HG03439 (cell line): ENCODE results near the gene ZPLD1.

Experiments
- ATAC-seq: cut with Tn5 transposase; IDR thresholded peaks from one replicate; pipeline ENCODE4 v1.9.1; 2021; ENCODE audit warnings: mild to moderate bottlenecking, moderate library complexity; ENCODE audit not compliant: unreplicated experiment

Gene ZPLD1

DNA sequence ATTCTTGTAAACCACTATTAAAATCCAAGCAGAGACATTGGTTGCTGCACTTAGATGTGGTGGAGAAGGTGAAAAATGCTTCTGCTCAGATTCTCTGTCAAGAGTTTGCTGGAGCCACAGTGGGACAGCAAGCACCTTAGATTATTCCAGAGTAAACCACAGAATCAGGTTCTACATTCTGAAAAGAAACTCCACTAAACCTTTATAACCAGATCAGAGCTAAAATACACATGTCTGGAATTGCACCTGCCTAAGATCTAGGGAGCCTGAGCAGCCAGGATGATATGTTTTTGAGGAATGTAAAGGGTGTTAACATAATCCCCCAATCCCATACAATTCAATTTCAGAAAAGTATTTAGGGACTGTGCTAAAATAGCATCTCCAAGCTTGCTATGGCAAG lies at the start of gene ZPLD1:
ZPLD1 (plus strand) TSS at position 301 of the 400 bp plus-strand sequence. CDS start 3,473 bp downstream, outside the sequence.
- no peak for ATAC-seq

DNA sequence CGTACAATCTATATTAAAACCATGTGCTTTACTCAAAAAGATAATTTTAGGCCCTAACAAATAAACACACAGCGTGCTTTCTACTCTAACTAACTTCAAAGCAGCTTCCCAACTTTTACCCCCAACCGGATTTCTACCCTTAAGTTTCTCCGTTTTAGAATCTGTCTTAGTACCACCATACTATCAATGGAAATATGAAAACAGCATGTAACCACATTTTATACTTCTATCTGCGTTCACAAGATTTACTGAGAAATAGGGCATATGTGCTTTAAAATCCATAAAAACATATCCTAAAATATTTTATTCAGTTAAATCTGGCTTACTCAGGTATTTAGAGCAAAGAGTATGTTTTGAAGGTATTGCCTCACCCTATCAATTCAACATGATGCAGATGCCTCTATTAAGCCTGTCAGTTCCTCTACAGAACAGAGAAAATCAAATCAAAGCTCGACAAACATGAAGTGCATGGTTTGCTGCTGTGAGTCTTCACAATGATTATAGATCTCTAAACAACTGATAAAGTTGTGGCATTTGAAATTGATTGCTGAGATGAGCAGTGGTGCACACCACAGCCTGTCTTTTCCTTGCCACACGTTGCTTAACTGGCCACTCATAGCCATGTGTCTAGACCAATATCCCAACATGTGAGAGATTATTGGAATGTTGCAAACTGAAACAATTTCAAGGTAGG lies 44.5 kb upstream of the ZPLD1 start:
- no peak for ATAC-seq

DNA sequence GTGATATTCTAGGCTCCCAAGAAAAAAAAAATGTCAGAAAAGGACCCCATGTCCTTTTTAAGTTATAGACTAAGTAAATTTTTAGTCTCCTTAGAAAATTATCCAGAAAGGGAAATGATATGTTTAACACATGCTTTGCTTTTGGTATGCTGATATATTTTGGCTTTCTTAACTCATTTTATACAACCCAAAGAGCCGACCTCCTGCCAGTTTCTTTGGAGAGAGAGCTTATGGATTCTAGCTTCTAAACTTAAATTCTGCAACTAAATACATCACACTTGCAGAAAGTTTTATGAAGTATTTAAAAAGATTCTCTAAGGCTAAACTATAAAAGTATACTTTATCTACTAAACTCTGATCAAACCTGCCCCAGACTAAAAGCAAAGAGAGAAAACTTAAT lies 43.9 kb upstream of the ZPLD1 start:
- ATAC-seq: no peak

DNA sequence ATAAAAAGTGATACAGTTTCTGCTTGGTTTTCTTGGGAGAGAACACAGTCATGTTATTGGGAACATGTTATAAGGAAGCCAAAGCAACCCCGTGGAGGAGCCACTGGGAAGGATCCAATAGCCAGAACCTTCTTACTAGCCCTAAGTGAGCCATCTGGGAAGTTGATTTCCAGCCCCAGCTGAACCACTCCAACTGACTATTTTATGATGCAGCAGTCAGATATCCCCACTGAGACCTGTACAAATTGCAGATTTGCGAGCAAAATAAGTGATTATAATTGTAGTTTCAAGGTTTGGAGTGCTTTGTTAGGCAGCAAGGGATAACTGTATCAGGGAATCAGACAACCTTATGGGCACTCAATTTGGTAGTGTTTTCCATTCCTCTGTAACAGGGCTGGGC lies 43.3 kb upstream of the ZPLD1 start:
- no peak for ATAC-seq

DNA sequence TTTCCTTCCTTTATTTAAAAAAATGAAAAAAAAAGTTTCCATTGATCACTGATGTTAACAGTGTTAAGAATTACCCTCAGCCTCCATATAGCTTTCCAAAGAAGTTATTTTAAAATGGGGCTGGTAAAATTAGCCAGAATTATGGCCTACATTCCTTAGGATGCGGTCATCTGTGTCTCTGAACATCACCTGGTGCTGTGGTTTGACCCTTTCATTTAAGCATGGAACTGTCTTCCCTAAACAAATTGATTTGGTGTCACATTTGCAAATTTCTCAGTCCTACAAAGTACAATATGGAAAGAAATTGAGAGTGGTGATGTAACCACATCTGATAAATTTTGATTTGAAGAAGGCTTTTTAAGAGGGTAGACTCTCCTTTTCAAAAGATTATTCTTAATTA lies 40.3 kb upstream of the ZPLD1 start:
- ATAC-seq: no peak

DNA sequence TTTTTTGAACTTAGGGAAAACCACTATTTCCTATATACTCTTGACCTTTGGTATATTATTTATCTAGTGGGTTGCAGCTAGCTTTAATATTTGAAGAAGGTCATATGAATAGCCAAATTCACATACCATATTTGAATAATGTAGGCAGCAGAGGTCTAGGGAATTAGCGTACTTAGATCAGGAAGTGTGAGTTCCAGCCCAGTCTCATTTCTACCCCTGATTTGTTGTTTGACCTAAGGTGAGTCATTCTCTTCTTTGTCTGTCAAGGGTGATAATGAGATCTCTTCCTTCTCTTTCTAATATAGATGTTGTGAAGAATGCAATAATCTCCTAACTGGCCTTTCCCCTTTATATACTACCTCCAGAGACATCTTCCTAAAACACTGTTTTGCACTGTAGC lies 36.6 kb upstream of the ZPLD1 start:
- no peak for ATAC-seq

DNA sequence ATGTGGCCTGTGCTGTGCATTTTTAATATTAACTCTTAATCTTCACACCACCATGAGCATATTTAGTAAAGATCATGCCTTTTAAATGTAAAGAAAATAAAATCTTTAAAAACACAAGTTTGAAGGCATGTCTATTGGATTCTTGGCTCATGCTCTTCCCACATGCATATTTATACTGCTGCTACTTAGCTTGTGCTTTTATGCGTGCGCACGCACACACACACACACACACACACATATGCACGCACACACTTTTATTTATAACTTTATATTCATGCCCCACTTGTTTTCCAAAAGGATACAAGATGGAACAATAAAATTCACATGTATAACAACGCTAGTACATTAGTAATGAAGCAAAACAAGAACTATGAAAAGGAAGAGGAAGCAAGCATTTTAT lies 36.1 kb upstream of the ZPLD1 start:
- ATAC-seq: no peak

DNA sequence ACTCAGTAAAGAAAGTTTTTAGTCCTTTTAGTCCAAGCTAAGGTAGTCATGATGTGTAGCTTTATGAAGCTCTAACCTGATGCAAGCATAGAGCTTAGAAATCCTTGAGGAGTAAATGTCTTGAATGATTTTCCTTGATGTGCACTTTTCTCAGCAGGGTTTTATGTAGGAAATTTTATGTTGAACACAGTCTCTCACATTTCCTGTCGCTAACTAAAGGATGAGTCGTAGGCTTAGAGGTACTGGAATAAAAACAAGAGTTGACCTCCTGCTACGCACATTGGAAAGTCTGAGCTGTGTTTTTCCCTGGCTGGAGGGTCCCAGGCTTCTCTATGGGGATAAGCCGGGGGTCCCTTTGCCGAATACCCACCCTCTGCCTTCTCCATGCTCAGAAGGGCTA lies 34.7 kb upstream of the ZPLD1 start:
- ATAC-seq: no peak

DNA sequence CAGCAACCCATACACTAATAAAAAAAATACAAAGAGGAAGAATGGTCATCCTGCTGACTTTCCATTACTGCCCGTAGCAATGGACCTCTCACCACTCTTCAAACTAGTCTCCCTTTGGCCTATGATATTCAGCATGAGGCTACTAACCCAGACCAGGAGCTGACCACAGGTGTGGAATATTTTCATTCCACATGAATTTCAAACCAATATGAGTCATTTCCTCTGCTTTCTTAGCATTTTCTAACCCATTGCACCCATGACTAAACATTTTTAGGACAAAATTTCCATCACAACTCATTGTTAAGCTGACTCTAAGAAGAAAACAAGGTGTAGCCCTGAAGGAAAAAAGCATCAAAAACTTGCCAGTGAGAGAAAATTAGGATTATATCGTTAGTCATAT lies 34.0 kb upstream of the ZPLD1 start:
- ATAC-seq: no peak

DNA sequence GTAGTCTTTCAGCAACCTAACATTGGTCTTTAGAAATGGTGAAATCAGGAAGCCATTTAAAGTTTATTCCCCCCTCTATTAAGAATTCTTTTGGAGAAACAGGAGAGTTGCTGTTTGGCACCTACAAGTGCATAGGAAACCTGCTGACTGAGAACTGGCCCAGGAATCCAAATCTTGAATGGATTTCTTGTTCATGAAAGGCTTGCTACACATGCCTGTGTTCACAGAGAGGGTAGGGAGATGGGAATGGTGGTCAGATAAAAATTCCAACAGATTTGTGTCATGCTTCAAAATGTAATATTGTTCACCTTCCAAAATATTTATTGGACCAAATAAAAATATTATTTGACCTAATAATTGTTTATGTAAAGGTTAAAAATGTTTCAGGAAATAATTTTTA lies 24.2 kb upstream of the ZPLD1 start:
- no peak for ATAC-seq

DNA sequence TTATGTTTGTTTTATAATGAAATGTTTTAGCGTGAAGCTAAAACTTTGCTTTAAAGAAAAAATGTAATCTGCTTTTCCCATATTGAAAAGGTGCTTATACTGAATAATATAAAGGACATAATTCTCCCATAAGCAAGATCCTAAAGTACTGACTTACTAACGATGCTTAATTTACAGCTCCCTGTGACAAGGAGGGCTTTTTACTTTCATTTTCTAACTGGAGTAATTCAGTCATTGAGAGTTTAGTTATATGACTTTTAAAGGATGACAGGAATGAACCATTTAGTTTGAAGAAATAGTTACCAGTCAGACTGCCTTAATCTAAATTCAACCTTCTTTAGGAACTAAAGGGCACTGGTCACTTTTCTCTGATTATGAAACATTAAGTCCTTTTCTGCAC lies 19.3 kb upstream of the ZPLD1 start:
- ATAC-seq: no peak

DNA sequence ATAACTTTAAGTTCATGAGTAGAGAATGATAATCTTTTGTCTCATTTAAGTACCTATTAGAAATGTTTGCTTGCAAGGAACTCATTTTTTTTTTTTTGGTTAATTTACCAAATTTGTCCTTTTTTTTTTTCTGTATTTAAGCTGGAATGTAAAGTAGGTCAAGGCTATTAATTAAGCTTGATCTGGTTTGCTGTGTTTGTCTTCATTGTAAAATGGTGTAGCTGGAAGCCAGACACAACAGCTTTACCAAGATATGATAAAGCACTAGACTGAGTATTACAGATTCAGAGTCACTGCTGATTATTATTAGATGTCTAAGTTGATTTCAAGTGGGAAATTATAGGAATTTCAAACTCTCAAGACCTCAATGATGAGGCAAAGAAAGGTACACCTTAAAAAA lies 15.0 kb upstream of the ZPLD1 start:
- ATAC-seq: no peak

DNA sequence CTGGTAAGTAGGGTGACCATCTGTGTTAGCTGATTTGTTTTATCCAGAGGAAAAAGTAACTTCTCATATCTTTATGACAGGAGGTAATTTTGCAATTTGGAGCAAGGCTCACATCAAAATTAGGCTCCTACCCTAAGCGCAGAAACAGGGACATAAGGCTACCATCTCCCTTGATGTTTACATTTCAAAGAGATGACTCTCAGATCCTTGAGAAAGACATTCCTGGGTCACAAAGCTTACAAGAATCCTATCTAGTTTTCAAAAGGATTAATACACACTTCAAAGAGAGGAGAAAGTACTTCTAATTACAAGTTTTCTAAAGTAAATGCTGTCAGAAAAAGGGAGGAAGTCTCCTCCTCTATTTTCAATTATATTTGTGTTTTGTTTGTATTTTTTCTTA lies 7.0 kb downstream of the ZPLD1 start:
- no peak for ATAC-seq

DNA sequence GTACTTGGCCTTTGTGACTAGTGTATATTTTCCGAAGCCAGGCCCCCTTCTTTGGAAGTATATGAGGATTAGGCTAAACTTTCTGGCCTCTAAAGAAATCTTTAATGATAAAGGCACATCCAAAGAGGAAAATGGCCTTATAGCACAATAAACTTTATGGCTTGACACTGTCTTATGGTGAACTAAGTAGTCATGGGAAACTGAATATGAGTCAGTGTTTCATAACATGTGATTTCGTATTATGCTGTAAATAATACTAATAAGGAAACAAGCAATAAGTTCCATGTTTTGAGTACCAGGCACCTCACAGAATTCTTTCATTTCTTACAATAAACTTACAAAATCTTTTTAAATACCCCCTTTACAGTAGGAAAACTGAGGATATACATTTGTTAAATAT lies 8.2 kb downstream of the ZPLD1 start:
- no peak for ATAC-seq

DNA sequence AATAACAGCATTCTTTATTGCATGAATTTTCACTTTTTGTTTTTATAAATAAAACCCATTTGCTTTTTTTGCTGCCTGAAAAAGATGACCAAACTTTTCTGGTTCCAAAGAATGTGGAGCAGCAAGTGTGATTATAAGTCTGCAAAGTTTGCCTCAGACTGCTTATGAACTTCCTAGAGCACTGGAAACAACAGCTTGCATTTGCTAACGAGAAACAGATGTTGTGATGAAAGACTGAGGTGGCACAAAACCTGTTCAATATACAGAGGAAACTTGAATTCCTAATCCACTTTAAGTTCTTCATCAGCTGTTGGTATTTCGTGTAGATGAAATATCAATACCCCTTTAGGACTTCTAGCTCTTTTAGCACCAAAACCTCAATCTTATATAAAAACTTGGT lies 9.3 kb downstream of the ZPLD1 start:
- ATAC-seq: no peak

DNA sequence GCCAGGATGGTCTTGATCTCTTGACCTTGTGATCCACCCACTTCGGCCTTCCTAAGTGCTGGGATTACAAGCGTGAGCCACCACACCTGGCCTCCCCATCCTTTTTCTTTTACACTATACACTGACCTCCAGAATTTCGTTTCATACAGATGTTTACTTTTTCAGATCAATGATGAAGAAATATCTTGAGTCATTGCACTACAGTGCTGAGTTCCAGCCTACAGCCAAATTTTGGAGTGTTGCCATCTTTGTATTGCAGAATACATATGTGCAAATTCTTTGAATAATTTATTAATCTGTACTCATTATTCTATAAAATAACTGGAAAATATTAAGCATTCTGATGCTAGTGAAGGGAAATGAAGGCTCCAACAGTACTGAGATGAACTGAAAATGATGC lies 12.5 kb downstream of the ZPLD1 start:
- ATAC-seq: no peak

DNA sequence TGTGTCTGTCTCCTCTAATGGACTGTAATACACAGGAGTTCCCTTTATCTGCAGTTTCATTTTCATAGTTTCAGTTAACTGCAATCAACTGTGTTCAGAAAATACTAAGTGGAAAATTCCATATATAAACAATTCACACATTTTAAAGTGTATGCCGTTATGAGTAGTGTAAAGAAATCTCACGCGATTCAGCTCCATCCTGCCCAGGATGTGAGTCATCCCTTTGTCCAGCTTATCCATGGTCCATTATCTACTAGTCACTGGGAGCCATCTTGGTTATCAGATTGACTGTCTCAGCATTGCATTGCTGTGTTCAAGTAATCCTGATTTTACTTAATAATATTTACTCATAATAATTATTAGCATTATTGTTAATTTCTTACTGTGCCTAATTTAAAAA lies 14.5 kb downstream of the ZPLD1 start:
- no peak for ATAC-seq

DNA sequence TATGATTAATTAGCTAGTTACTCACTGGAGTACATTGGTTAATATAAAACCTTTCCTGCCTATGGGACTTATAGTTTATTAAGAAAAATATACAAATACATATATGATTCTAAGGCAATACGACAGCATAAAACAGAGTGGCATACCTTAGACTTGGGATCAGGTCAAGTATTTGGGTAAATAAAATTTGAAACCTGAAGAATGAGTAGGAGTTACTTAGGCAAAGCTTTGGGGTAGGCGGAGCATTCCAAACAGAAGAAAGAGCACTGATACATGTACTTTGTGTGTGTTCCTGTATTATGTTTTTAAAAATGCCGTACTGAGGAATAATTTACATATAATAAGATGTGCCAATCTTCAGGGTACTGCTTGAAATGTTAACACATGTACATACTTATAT lies 15.1 kb downstream of the ZPLD1 start:
- ATAC-seq: no peak

DNA sequence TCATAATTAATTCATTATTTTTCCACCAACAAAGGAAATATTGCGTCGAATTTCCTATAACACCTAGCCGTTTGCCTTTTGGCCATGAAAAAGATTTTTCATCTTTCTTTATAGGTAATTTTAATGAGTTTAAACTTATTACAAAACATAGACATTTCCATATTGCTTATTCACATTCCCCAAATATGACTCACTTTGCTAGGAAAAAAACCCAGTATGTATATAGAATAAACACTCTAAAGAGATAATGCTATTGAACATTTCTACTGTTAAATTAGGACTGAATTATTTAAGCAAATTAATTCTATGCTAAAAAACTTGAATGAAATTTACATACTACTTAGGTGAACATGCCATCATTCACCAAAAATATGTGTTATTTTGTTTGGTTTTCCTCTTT lies 16.2 kb downstream of the ZPLD1 start:
- ATAC-seq: no peak

DNA sequence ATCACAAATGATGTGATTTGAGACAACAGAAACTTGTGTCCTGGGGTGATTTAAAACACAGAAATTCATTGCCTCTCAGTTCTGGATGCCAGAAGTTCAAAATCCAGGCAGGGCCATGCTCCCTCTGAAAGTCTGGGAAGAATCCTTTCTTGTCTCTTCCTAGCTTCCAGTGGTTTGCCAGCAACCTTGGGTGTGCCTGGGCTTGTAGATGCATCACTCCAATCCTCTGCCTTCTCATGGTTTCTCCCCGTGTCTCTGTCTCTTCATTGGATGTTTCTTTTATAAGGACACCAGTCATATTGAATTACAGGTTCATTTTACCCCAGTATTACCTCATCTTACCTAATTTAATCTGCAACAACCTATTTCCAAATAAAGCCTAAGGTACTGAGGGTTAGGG lies 16.7 kb downstream of the ZPLD1 start:
- no peak for ATAC-seq

DNA sequence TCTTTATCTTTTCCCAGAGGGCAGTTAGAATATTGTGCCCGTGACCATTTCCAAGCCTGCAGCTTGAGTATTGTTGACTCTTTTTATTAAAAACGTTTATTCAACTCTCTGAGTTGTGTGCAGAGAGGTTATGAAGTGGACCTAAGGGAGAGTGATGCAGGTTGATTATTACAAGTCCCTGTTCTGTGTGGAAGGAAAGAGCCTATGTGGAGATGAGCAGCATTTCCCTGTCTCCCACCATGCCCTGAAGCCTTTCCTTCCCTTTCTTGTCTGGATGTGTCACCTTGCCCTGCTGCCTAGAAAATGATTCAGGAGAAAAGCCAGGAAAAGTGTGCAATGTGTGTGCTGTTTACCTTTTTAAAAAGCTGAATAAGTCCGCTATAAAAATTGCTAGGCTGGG lies 19.4 kb downstream of the ZPLD1 start:
- no peak for ATAC-seq

DNA sequence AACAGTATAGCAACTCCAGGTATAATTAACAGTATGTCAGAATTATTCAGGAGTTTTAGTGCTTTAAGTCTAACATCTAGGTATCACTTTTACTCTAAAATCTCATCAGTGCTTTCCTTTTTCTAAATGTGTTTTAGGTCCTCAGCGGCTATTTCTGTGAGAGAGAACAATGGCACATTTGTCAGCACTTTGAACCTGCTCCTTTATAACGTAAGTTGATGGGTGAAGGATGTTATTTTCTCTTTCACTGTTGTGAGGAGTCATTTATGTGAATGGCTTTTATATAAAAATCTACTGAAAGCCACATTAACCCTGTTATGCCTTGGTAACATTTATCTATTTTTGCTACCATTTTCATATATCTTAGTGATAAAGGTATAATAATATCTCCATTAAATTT lies 22.8 kb downstream of the ZPLD1 start:
- no peak for ATAC-seq

DNA sequence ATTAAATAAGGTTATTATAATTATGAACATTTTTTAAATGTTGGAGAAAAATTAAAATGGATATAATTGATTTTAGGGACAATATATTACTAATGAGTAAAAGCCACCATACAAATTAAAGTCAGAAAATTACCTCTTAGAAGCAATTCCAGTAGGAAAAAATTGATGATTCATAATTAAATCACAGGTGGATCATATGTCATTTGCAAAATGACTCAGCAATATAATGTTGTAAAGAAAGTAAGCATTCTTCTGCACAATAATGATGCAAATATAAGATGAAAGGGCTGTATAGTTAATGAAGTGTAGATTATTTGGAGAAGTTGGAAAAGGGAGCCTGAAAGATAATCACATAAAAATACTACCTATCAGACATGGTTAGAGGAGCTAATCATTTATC lies 25.8 kb downstream of the ZPLD1 start:
- no peak for ATAC-seq

DNA sequence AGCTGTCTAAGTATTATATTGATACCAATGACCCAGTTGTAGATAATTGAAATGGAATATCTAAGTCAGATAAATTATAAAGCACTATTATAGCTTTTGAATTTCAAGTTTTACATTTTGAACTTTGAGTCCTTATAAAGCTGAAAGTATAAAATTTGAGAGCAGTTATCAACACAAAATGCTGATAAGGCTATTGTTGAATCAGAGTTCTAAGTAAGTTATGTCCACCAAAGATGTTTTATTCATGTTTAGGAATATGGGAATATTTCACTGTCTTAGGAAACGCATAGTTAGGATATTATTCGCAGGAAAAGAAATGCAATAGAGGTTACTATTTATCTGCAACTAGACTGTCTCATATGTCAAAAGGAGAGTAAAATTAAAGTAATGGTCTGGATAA lies 29.4 kb downstream of the ZPLD1 start:
- no peak for ATAC-seq
